IMR-90 (cell line): Measurements from ENCODE around the gene GSTT4. TPM values are rescaled to one million over a fixed set of nuclear protein-coding genes. Genes with fewer than 3 reads are reported as not detected.

Source experiments
- ATAC-seq: fragments of 200-7000 bp; cut with Tn5 transposase; 2 replicates; pipeline ENCODE4 v1.9.1; 2020; ENCODE audit warnings: low read depth, mild to moderate bottlenecking, moderate library complexity
- BruUV-seq: library from RNA; stranded (reverse); fragments of 400-500 nt; replicated peaks from 2 replicates; lab custom pipeline; 2021; lab: Mats Ljungman, UMichigan
- CTCF ChIA-PET: fragments of 300-600 bp; formaldehyde crosslinking; extraction: SDS; loops from one replicate; lab custom pipeline; 2021; ENCODE audit warnings: antibody characterized with exemption; lab: Yijun Ruan, JAX
- POLR2A ChIA-PET: fragments of 300-600 bp; sonication (Branson Sonifier 250); formaldehyde crosslinking; loops from one replicate; lab custom pipeline; 2022; ENCODE audit warnings: antibody characterized with exemption; ENCODE audit not compliant: unreplicated experiment; lab: Charles Lee
- DNase-seq: peaks from one replicate; pipeline ENCODE4 v3.0.0; 2013
- H2AFZ ChIP-seq: replicated peaks from 2 replicates; pipeline ENCODE3; 2013; ENCODE audit warnings: low read length, mild to moderate bottlenecking; ENCODE audit not compliant: poor library complexity
- H2AK5ac ChIP-seq: 2 replicates; pipeline ENCODE4 v1.6.1; 2013; ENCODE audit warnings: low read depth, low read length, inconsistent platforms
- H2AK9ac ChIP-seq: replicated peaks from 2 replicates; pipeline ENCODE3; 2013; ENCODE audit warnings: mild to moderate bottlenecking, low read depth, low read length, moderate library complexity; ENCODE audit not compliant: poor library complexity
- H2BK120ac ChIP-seq: 2 replicates; pipeline ENCODE4 v1.6.1; 2013; ENCODE audit warnings: low read depth, low read length, inconsistent platforms
- H2BK15ac ChIP-seq: 3 replicates; pipeline ENCODE4 v1.6.1; 2013; ENCODE audit warnings: low read depth, low read length, inconsistent platforms
- H2BK20ac ChIP-seq: 2 replicates; pipeline ENCODE4 v1.6.1; 2013; ENCODE audit warnings: low read depth, mild to moderate bottlenecking, inconsistent platforms, low read length, moderate library complexity
- H2BK5ac ChIP-seq: 2 replicates; pipeline ENCODE4 v1.6.1; 2013; ENCODE audit warnings: mild to moderate bottlenecking, low read depth, low read length, inconsistent platforms; ENCODE audit not compliant: poor library complexity, severe bottlenecking
- H3K14ac ChIP-seq: replicated peaks from 2 replicates; pipeline ENCODE4 v1.6.1; 2013; ENCODE audit warnings: low read depth, low read length, inconsistent platforms
- H3K18ac ChIP-seq: 2 replicates; pipeline ENCODE4 v1.6.1; 2013; ENCODE audit warnings: low read depth, low read length, control low read depth
- H3K23ac ChIP-seq: 2 replicates; pipeline ENCODE4 v1.6.1; 2013; ENCODE audit warnings: low read depth, low read length, inconsistent platforms
- H3K27ac ChIP-seq: 2 replicates; pipeline ENCODE4 v1.5.1; 2013; ENCODE audit warnings: mild to moderate bottlenecking, control low read depth, low read length; ENCODE audit not compliant: insufficient read depth
- H3K27me3 ChIP-seq: 2 replicates; pipeline ENCODE4 v1.6.1; 2013; ENCODE audit warnings: low read length; ENCODE audit not compliant: control insufficient read depth, insufficient read depth
- H3K36me3 ChIP-seq: 2 replicates; pipeline ENCODE4 v1.6.1; 2013; ENCODE audit warnings: low read length, mixed read lengths; ENCODE audit not compliant: control insufficient read depth, insufficient read depth
- H3K4ac ChIP-seq: 2 replicates; pipeline ENCODE4 v1.6.1; 2013; ENCODE audit warnings: low read depth, low read length, inconsistent platforms
- H3K4me1 ChIP-seq: 2 replicates; pipeline ENCODE4 v1.6.1; 2013; ENCODE audit warnings: low read length, mixed read lengths; ENCODE audit not compliant: control insufficient read depth, insufficient read depth
- H3K4me2 ChIP-seq: 2 replicates; pipeline ENCODE4 v1.6.1; 2013; ENCODE audit warnings: low read depth, mild to moderate bottlenecking, control low read depth, low read length, moderate library complexity
- H3K4me3 ChIP-seq: 2 replicates; pipeline ENCODE4 v1.5.1; 2013; ENCODE audit warnings: low read depth, mild to moderate bottlenecking, control low read depth, low read length, moderate library complexity; ENCODE audit not compliant: insufficient read depth
- H3K56ac ChIP-seq: 2 replicates; pipeline ENCODE4 v1.6.1; 2013; ENCODE audit warnings: low read length, inconsistent platforms; ENCODE audit not compliant: insufficient read depth; ENCODE audit errors: extremely low read depth
- H3K79me1 ChIP-seq, 2 experiments: 2 replicates each; pipeline ENCODE4 v1.6.1; 2013; ENCODE audit warnings: low read length in 2 of 2, inconsistent platforms in 1 of 2, low read depth in 1 of 2
- H3K9ac ChIP-seq: 2 replicates; pipeline ENCODE4 v1.6.1; 2013; ENCODE audit warnings: low read depth, low read length, control low read depth
- H3K9me1 ChIP-seq: 2 replicates; pipeline ENCODE4 v1.6.1; 2013; ENCODE audit warnings: low read length, inconsistent platforms; ENCODE audit not compliant: insufficient read depth
- H3K9me3 ChIP-seq: 2 replicates; pipeline ENCODE4 v1.6.1; 2013; ENCODE audit warnings: low read length; ENCODE audit not compliant: control insufficient read depth, insufficient read depth
- H4K20me1 ChIP-seq: 2 replicates; pipeline ENCODE4 v1.6.1; 2013; ENCODE audit warnings: low read length, inconsistent platforms; ENCODE audit not compliant: insufficient read depth
- H4K5ac ChIP-seq: 2 replicates; pipeline ENCODE4 v1.6.1; 2013; ENCODE audit warnings: mild to moderate bottlenecking, low read depth, low read length, control low read depth
- H4K8ac ChIP-seq, 2 experiments: 2 replicates each; pipeline ENCODE4 v1.6.1; 2013; ENCODE audit warnings: low read depth in 2 of 2, low read length in 2 of 2, control low read depth in 1 of 2, inconsistent platforms in 1 of 2
- H4K91ac ChIP-seq: 2 replicates; pipeline ENCODE4 v1.6.1; 2013; ENCODE audit warnings: low read depth, low read length, inconsistent platforms; ENCODE audit not compliant: insufficient read depth
- BHLHE40 ChIP-seq: fragments of 150-350 bp; IDR thresholded peaks from 2 replicates; pipeline ENCODE4 v1.6.1; 2016; ENCODE audit warnings: mild to moderate bottlenecking, low read depth, low read length
- CEBPB ChIP-seq: IDR thresholded peaks from 2 replicates; pipeline ENCODE4 v1.6.1; 2012; ENCODE audit warnings: low read depth, low read length, improper control_type of control experiment
- CHD1 ChIP-seq: IDR thresholded peaks from 2 replicates; pipeline ENCODE4 v1.6.1; 2012; ENCODE audit warnings: low read depth, low read length, improper control_type of control experiment
- CTCF ChIP-seq: conservative IDR thresholded peaks from 2 replicates; pipeline ENCODE4 v1.5.1; 2012; ENCODE audit warnings: mild to moderate bottlenecking, low read depth, low read length, improper control_type of control experiment
- FOS ChIP-seq: fragments of 150-350 bp; IDR thresholded peaks from 2 replicates; pipeline ENCODE4 v1.6.1; 2016; ENCODE audit warnings: low read depth, low read length
- MAFK ChIP-seq: IDR thresholded peaks from 2 replicates; pipeline ENCODE4 v1.6.1; 2012; ENCODE audit warnings: low read depth, low read length, improper control_type of control experiment
- MAZ ChIP-seq: IDR thresholded peaks from 2 replicates; pipeline ENCODE4 v1.6.1; 2012; ENCODE audit warnings: low read depth, mild to moderate bottlenecking, low read length, improper control_type of control experiment, moderate library complexity, borderline replicate concordance
- MXI1 ChIP-seq: IDR thresholded peaks from 2 replicates; pipeline ENCODE4 v1.6.1; 2012; ENCODE audit warnings: low read depth, mild to moderate bottlenecking, low read length, moderate library complexity, borderline replicate concordance
- NFE2L2 ChIP-seq: fragments of 150-350 bp; IDR thresholded peaks from 2 replicates; pipeline ENCODE4 v1.6.1; 2016; ENCODE audit warnings: low read depth, mild to moderate bottlenecking, low read length
- POLR2A ChIP-seq: IDR thresholded peaks from 2 replicates; pipeline ENCODE4 v1.6.1; 2012; ENCODE audit warnings: mild to moderate bottlenecking, low read depth, low read length
- RAD21 ChIP-seq: IDR thresholded peaks from 2 replicates; pipeline ENCODE4 v1.6.1; 2012; ENCODE audit warnings: low read length, improper control_type of control experiment
- RCOR1 ChIP-seq: IDR thresholded peaks from 2 replicates; pipeline ENCODE4 v1.6.1; 2012; ENCODE audit warnings: mild to moderate bottlenecking, low read length, improper control_type of control experiment; ENCODE audit not compliant: insufficient replicate concordance
- RFX5 ChIP-seq: IDR thresholded peaks from 2 replicates; pipeline ENCODE4 v1.8.0; 2012; ENCODE audit warnings: low read depth, mild to moderate bottlenecking, low read length, moderate library complexity
- SMC3 ChIP-seq: fragments of 150-350 bp; IDR thresholded peaks from 2 replicates; pipeline ENCODE4 v1.6.1; 2016; ENCODE audit warnings: low read depth, mild to moderate bottlenecking, antibody characterized with exemption, low read length, moderate library complexity
- WGBS, 2 experiments: methylation state at CpG; one replicate each; pipeline versions ENCODE4 v1.1.5 to v1.1.7; 2013; ENCODE audit warnings: missing lambda C conversion rate in 2 of 2; ENCODE audit not compliant: insufficient read length in 1 of 2; ENCODE audit errors: extremely low coverage in 2 of 2; 5-methylcytosine and 5-hydroxymethylcytosine counted together
- dilution Hi-C: fragments of 300-500 bp; cut with HindIII; formaldehyde crosslinking; loops from one replicate; pipeline ENCODE4 v1.14.3; 2018; ENCODE audit warnings: low sequenced_read_pairs; ENCODE audit not compliant: unreplicated experiment
- in situ Hi-C: fragments of 300-500 bp; cut with MboI; formaldehyde crosslinking; loops from 3 replicates; pipeline ENCODE4 v1.14.3; 2019; ENCODE audit warnings: low sequenced_read_pairs, inconsistent platforms, mixed read lengths
- intact Hi-C: fragments of 100-400 bp; cut with micrococcal nuclease; formaldehyde crosslinking; loops from 2 replicates; pipeline ENCODE4 v1.10.0; 2022
- polyA plus RNA-seq, 3 experiments: library from polyadenylated mRNA; depleted of rRNA; stranded (reverse); fragments of >200 nt; gene quantifications; 2 replicates each; pipeline ENCODE4 v1.2.3, GENCODE V29; 2012; ENCODE audit warnings: low replicate concordance in 1 of 3
- total RNA-seq: library from RNA; depleted of rRNA; stranded (reverse); fragments of >200 nt; gene quantifications from 2 replicates; pipeline ENCODE4 v1.2.3, GENCODE V29; 2012
- TF ChIP-seq, protein P1 (sequence below): fragments of 150-350 bp; IDR thresholded peaks from 2 replicates; pipeline ENCODE4 v1.6.1; 2016; ENCODE audit warnings: low read depth, mild to moderate bottlenecking, low read length, moderate library complexity, borderline replicate concordance
- TF ChIP-seq, protein P2 (sequence below): fragments of 150-350 bp; IDR thresholded peaks from 2 replicates; pipeline ENCODE4 v1.6.1; 2017; ENCODE audit warnings: mild to moderate bottlenecking, antibody characterized with exemption, low read length, low read depth

GSTT4 gene
- total and polyA plus RNA-seq, 2 of the 4 experiments (the other 2 are of a cell fraction): not detected

GRCh38 chr22:24051568-24051967 is 46.3 kb upstream of the GSTT4 start:
- dilution Hi-C loops: no loop called here
- H2AK5ac ChIP-seq: no peak overlapping the region; the same call in 1 of the 2 replicates
- H3K27me3 ChIP-seq: no peaks in the 10 kb centered on the region
- no peak overlapping the region for H2AFZ ChIP-seq
- ChIA-PET CTCF (no interaction called here), POLR2A (no interaction called here)
- no peak for ATAC-seq
- H3K56ac ChIP-seq: no peak overlapping the region
- no peak overlapping the region for H4K5ac ChIP-seq
- H3K36me3 ChIP-seq: peaks cover 32% of the 10 kb centered on the region
- H3K9me1 ChIP-seq: peaks cover 16% of the 10 kb centered on the region
- H3K9ac ChIP-seq: no peak overlapping the region
- H3K4me3 ChIP-seq: no peak overlapping the region
- H4K20me1 ChIP-seq: no peaks in the 10 kb centered on the region
- BruUV-seq: no TSS peak
- H3K23ac ChIP-seq: no peak overlapping the region
- H3K79me1 ChIP-seq: peaks cover 0 to 6% of the 10 kb centered on the region in 2 experiments; a peak in 1 of 4 replicates
- 80% methylated on average over 1 of the region's 4 CpGs; no CpG with 5 or more reads in 1 of the 2 experiments for WGBS, 2 experiments
- H2AK9ac ChIP-seq: no peak overlapping the region
- H3K27ac ChIP-seq: no peak overlapping the region
- no peak overlapping the region for H2BK20ac ChIP-seq
- H3K4ac ChIP-seq: no peak overlapping the region; the same call in 1 of the 2 replicates
- H2BK120ac ChIP-seq: no peak overlapping the region
- H3K9me3 ChIP-seq: no peaks in the 10 kb centered on the region
- in situ Hi-C loops: no loop called here
- no peak overlapping the region for H2BK15ac ChIP-seq
- no peak overlapping the region for H3K14ac ChIP-seq
- no peak overlapping the region for H3K18ac ChIP-seq
- H3K4me1 ChIP-seq: peaks cover 16% of the 10 kb centered on the region
- intact Hi-C loops: no loop called here
- DNase-seq: no peak
- H4K8ac ChIP-seq: no peak overlapping the region
- no peak overlapping the region for H3K4me2 ChIP-seq
- no peak overlapping the region for H2BK5ac ChIP-seq
- H4K91ac ChIP-seq: no peak overlapping the region
- no peak for TF ChIP-seq SMC3
- TF ChIP-seq CHD1: no peak
- TF ChIP-seq CEBPB: no peak
- TF ChIP-seq RCOR1: no peak
- no peak for TF ChIP-seq CTCF
- no peak for TF ChIP-seq FOS
- no peak for TF ChIP-seq MXI1
- no peak for TF ChIP-seq MAFK
- TF ChIP-seq, protein P1, sequence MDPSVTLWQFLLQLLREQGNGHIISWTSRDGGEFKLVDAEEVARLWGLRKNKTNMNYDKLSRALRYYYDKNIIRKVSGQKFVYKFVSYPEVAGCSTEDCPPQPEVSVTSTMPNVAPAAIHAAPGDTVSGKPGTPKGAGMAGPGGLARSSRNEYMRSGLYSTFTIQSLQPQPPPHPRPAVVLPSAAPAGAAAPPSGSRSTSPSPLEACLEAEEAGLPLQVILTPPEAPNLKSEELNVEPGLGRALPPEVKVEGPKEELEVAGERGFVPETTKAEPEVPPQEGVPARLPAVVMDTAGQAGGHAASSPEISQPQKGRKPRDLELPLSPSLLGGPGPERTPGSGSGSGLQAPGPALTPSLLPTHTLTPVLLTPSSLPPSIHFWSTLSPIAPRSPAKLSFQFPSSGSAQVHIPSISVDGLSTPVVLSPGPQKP: no peak
- TF ChIP-seq, protein P2, sequence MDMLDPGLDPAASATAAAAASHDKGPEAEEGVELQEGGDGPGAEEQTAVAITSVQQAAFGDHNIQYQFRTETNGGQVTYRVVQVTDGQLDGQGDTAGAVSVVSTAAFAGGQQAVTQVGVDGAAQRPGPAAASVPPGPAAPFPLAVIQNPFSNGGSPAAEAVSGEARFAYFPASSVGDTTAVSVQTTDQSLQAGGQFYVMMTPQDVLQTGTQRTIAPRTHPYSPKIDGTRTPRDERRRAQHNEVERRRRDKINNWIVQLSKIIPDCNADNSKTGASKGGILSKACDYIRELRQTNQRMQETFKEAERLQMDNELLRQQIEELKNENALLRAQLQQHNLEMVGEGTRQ: no peak
- TF ChIP-seq RAD21: no peak
- no peak for TF ChIP-seq RFX5
- no peak for TF ChIP-seq NFE2L2
- no peak for TF ChIP-seq POLR2A
- no peak for TF ChIP-seq BHLHE40
- TF ChIP-seq MAZ: no peak
